ENCODE data around the gene FN3K.

Gene FN3K

GRCh38 chr17:82750241-82750908 is 15.0 kb downstream of the FN3K start:
- no peaks in the 10 kb centered on the region for H3K27me3 ChIP-seq (ENCODE audit: control insufficient read depth in 1 of 2, insufficient read depth in 1 of 2, low read length in 2 of 2)
- H3K27ac ChIP-seq (ENCODE audit: low read length, poor library complexity, severe bottlenecking), result no peak overlapping the region
- no peak overlapping the region for H3K9ac ChIP-seq (ENCODE audit: low read length)
- no peak for DNase-seq
- H3K4me3 ChIP-seq (ENCODE audit: insufficient read depth in 1 of 2, low read depth in 1 of 2, low read length in 2 of 2), result no peak overlapping the region
- no peak overlapping the region for H2BK15ac ChIP-seq (ENCODE audit: low read depth, poor library complexity, severe bottlenecking)
- peaks cover 18% of the 10 kb centered on the region for H3K79me1 ChIP-seq (replicated peaks; ENCODE audit: low read length, poor library complexity, severe bottlenecking)
- H2BK12ac ChIP-seq (ENCODE audit: low read length in 2 of 2), result no peak overlapping the region
- H2AK5ac ChIP-seq (ENCODE audit: low read length, severe bottlenecking), result no peak overlapping the region
- H3K4me1 ChIP-seq (ENCODE audit: control insufficient read depth, insufficient read depth, low read depth, low read length), result peaks cover 9% of the 10 kb centered on the region
- H3K9me3 ChIP-seq (ENCODE audit: control insufficient read depth, low read length), result peaks cover 11% of the 10 kb centered on the region
- no peaks in the 10 kb centered on the region for H3K36me3 ChIP-seq (ENCODE audit: control insufficient read depth in 1 of 2, insufficient read depth in 2 of 2, low read depth in 1 of 2, low read length in 2 of 2)
- H2BK5ac ChIP-seq (ENCODE audit: low read depth, low read length, poor library complexity, severe bottlenecking), result no peak overlapping the region
- no peak overlapping the region for H2BK120ac ChIP-seq (ENCODE audit: low read depth, low read length)
- no peak overlapping the region for H3K23ac ChIP-seq (ENCODE audit: low read length in 2 of 2)
- no peak overlapping the region for H3K14ac ChIP-seq (ENCODE audit: low read length in 2 of 2)
- no peak overlapping the region for H4K8ac ChIP-seq (ENCODE audit: low read length)
- no peak overlapping the region for H4K91ac ChIP-seq (ENCODE audit: low read length)
- H3K4me2 ChIP-seq (ENCODE audit: low read length, poor library complexity, severe bottlenecking), result no peak overlapping the region
- H2AFZ ChIP-seq (ENCODE audit: low read depth, low read length), result no peak overlapping the region
- no peak overlapping the region for H3K18ac ChIP-seq (ENCODE audit: low read depth in 1 of 2, low read length in 2 of 2)
- 73% methylated on average over 29 of the region's 40 CpGs for WGBS
- no peak overlapping the region for H3K4ac ChIP-seq (ENCODE audit: low read depth in 1 of 2, low read length in 2 of 2)

GRCh38 chr17:82751171-82751570 is 15.8 kb downstream of the FN3K start:
- H3K27me3 ChIP-seq (ENCODE audit: control insufficient read depth in 1 of 2, insufficient read depth in 1 of 2, low read length in 2 of 2), result no peaks in the 10 kb centered on the region
- H2BK12ac ChIP-seq (ENCODE audit: low read length in 2 of 2), result peak overlapping the region in 1 of 2 experiments; percentile 10

GRCh38 chr17:82751571-82752370 is 16.4 kb downstream of the FN3K start, which contains the start of gene TBCD:
Gene TBCD, plus strand, starts transcription at chr17:82752065. Its CDS starts 129 bp downstream, at chr17:82752194.
- 0% methylated on average over 41 of the region's 114 CpGs for WGBS
- Histone ChIP-seq H2AFZ (ENCODE audit: low read depth, low read length) (peak within 1 kb of the TSS; percentile 95), H3K18ac (ENCODE audit: low read depth in 1 of 2, low read length in 2 of 2) (peak within 1 kb of the TSS; percentile 93 to 96), H3K36me3 (ENCODE audit: control insufficient read depth in 1 of 2, insufficient read depth in 2 of 2, low read depth in 1 of 2, low read length in 2 of 2) (peaks cover 3 to 6% of the 10 kb centered on the region in 2 experiments), H2BK120ac (ENCODE audit: low read depth, low read length) (peak within 1 kb of the TSS; percentile 75), H3K27me3 (ENCODE audit: control insufficient read depth in 1 of 2, insufficient read depth in 1 of 2, low read length in 2 of 2) (no peaks in the 10 kb centered on the region), H3K4me1 (ENCODE audit: control insufficient read depth, insufficient read depth, low read depth, low read length) (peaks cover 12% of the 10 kb centered on the region), H3K4me2 (ENCODE audit: low read length, poor library complexity, severe bottlenecking) (peak within 1 kb of the TSS; percentile 97), H3K9me3 (ENCODE audit: control insufficient read depth, low read length) (peaks cover 5% of the 10 kb centered on the region), H3K27ac (ENCODE audit: low read length, poor library complexity, severe bottlenecking) (no peak within 1 kb of the TSS), H3K14ac (ENCODE audit: low read length in 2 of 2) (peak within 1 kb of the TSS in 1 of 2 experiments; percentile 90), H4K91ac (ENCODE audit: low read length) (peak within 1 kb of the TSS; percentile 89), H2BK12ac (ENCODE audit: low read length in 2 of 2) (peak within 1 kb of the TSS in 1 of 2 experiments; percentile 10), H2BK5ac (ENCODE audit: low read depth, low read length, poor library complexity, severe bottlenecking) (peak within 1 kb of the TSS; percentile 47), H3K23ac (ENCODE audit: low read length in 2 of 2) (peak within 1 kb of the TSS in 1 of 2 experiments; percentile 98), H2BK15ac (ENCODE audit: low read depth, poor library complexity, severe bottlenecking) (peak within 1 kb of the TSS; percentile 100), H2AK5ac (ENCODE audit: low read length, severe bottlenecking) (no peak within 1 kb of the TSS), H4K8ac (ENCODE audit: low read length) (peak within 1 kb of the TSS; percentile 67), H3K4me3 (ENCODE audit: insufficient read depth in 1 of 2, low read depth in 1 of 2, low read length in 2 of 2) (peak within 1 kb of the TSS; percentile 93), H3K4ac (ENCODE audit: low read depth in 1 of 2, low read length in 2 of 2) (peak within 1 kb of the TSS in 1 of 2 experiments; percentile 69), H3K9ac (ENCODE audit: low read length) (peak within 1 kb of the TSS; percentile 87), H3K79me1 (replicated peaks; ENCODE audit: low read length, poor library complexity, severe bottlenecking) (peaks cover 27% of the 10 kb centered on the region)
- peak; percentile 89 for DNase-seq

More at GRCh38 chr17:82751171-82751570, 15.8 kb downstream of the FN3K start:
- H2BK15ac ChIP-seq (ENCODE audit: low read depth, poor library complexity, severe bottlenecking), result peak overlapping the region; percentile 64
- H3K4me1 ChIP-seq (ENCODE audit: control insufficient read depth, insufficient read depth, low read depth, low read length), result peaks cover 12% of the 10 kb centered on the region
- H3K9me3 ChIP-seq (ENCODE audit: control insufficient read depth, low read length), result peaks cover 8% of the 10 kb centered on the region
- peak overlapping the region; percentile 67 to 73 for H3K4me3 ChIP-seq (ENCODE audit: insufficient read depth in 1 of 2, low read depth in 1 of 2, low read length in 2 of 2)
- no peak for DNase-seq
- peak overlapping the region; percentile 67 for H4K8ac ChIP-seq (ENCODE audit: low read length)
- peak overlapping the region; percentile 95 for H2AFZ ChIP-seq (ENCODE audit: low read depth, low read length)
- H2BK5ac ChIP-seq (ENCODE audit: low read depth, low read length, poor library complexity, severe bottlenecking), result no peak overlapping the region
- H3K27ac ChIP-seq (ENCODE audit: low read length, poor library complexity, severe bottlenecking), result no peak overlapping the region
- peak overlapping the region; percentile 49 for H3K9ac ChIP-seq (ENCODE audit: low read length)
- H3K23ac ChIP-seq (ENCODE audit: low read length in 2 of 2), result peak overlapping the region in 1 of 2 experiments; percentile 89
- no peak overlapping the region for H2AK5ac ChIP-seq (ENCODE audit: low read length, severe bottlenecking)
- under 1% methylated on average over 30 of the region's 56 CpGs for WGBS
- no peak overlapping the region for H3K4ac ChIP-seq (ENCODE audit: low read depth in 1 of 2, low read length in 2 of 2)
- no peak overlapping the region for H4K91ac ChIP-seq (ENCODE audit: low read length)
- peak overlapping the region; percentile 93 for H3K4me2 ChIP-seq (ENCODE audit: low read length, poor library complexity, severe bottlenecking)
- H3K36me3 ChIP-seq (ENCODE audit: control insufficient read depth in 1 of 2, insufficient read depth in 2 of 2, low read depth in 1 of 2, low read length in 2 of 2), result peaks cover 2 to 5% of the 10 kb centered on the region in 2 experiments
- no peak overlapping the region for H2BK120ac ChIP-seq (ENCODE audit: low read depth, low read length)
- peak overlapping the region; percentile 55 to 77 for H3K18ac ChIP-seq (ENCODE audit: low read depth in 1 of 2, low read length in 2 of 2)
- peak overlapping the region in 1 of 2 experiments; percentile 88 for H3K14ac ChIP-seq (ENCODE audit: low read length in 2 of 2)
- H3K79me1 ChIP-seq (replicated peaks; ENCODE audit: low read length, poor library complexity, severe bottlenecking), result peaks cover 25% of the 10 kb centered on the region

All from mesenchymal stem cell (in vitro differentiated cells and primary cell).